Activated CD4-positive, alpha-beta T cell treated with anti-CD3 and anti-CD28 coated beads, Interleukin-10, Interleukin-2, amounts not matched to agents 100 ng/mL and 50 ng/mL, durations not matched to agents 16 hours and 8 hours (primary cell): Measurements from ENCODE around the gene CDH15.

Experiments used
- DNase-seq: peaks from one replicate; pipeline ENCODE4 v3.0.0-alpha.2; 2020

CDH15 gene

GRCh38 chr16:89171216-89172170 is at the start of gene CDH15:
Gene CDH15 (plus strand): TSS chr16:89171748. CDS start chr16:89171832, 84 bp downstream.
- DNase-seq: peak; percentile 98

- DNase-seq: no peak
Observed at GRCh38 chr16:89122322-89122851, 49.2 kb upstream of the CDH15 start.

DNA sequence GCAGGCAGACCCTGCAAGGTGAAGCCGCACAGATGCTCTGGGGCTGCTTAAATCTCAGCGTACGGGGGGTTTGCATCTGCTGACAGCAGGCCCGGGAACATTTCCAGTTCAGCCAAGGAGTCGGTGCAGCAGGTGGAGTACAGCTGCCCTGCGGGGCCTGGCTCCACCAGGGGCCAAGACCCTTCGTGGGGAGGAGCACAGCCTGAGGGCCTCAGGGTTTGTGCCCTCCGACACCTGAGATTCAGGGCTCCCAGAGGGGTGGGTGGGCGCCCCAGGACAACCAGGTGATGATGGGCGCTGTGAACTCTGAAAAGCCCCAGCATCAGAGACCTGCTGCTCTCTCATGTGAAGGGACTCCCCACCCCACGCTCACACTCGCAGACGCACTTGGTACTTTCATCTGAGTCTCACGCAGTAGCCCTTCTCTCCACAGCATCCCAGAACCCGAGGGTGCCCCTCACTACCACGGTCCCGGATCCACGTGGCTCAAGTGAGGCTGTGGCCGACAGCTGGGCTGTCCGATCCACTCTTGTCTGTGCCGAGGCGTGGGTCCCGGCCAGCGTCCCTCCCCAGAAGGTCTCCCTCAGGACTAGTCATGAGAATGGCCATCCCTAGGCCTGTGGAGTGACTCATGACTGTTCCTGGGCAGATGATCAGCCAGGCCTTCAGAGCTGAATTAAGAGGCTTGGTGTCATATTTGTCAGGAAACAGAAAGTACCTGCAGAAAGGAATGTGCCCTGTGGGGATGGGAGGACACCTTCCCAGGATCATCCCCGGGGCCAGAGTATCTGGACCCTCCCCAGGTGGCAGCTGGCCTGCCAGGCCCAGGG is 48.3 kb upstream of the CDH15 start:
- DNase-seq: no peak

GRCh38 chr16:89123831-89124100 is 47.8 kb upstream of the CDH15 start:
- DNase-seq: no peak

GRCh38 chr16:89129378-89129777 is 42.2 kb upstream of the CDH15 start:
- DNase-seq: no peak

GRCh38 chr16:89130448-89130847 is 41.1 kb upstream of the CDH15 start:
- DNase-seq: no peak

GRCh38 chr16:89131783-89132182 is 39.8 kb upstream of the CDH15 start:
- DNase-seq: no peak

DNA sequence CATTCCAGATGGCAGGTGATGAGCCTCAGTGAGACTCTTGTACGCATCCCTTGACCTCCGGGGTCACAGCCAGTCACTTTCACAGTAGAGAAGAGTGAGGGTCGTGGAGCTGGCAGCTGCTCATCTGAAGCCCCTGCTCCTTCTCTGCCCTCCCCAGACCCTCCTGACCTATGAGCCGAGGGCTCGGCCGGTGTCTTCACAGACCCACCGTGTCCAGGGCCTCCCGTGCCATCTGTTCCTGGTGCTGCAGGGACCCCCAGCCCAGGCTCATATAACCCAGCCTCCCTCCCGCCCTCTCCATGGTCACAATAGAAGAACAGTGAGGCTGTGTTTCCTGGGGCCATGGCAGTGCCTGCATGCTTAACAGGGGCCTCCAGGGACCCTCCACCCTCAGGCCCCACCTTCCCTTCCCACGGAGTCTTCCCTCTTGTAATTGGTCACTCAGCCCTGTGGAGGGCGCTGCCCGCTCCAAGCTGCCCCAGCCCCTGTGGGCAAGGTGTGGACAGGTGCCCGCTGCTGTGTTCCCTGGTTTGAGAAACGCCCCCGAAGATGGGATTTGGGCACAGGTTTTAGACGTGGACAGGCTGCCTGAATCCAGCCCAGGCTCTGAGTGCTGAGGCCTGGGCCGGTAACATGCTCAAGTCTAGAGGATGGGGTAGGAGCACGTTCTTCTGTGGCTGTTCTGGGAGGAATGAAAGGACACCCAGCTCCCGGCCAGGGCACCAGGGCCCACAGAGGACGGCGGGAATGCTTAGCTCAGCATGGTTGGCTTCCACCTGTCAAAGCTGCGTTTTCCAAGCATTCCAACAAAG is 39.1 kb upstream of the CDH15 start:
- DNase-seq: no peak

DNA sequence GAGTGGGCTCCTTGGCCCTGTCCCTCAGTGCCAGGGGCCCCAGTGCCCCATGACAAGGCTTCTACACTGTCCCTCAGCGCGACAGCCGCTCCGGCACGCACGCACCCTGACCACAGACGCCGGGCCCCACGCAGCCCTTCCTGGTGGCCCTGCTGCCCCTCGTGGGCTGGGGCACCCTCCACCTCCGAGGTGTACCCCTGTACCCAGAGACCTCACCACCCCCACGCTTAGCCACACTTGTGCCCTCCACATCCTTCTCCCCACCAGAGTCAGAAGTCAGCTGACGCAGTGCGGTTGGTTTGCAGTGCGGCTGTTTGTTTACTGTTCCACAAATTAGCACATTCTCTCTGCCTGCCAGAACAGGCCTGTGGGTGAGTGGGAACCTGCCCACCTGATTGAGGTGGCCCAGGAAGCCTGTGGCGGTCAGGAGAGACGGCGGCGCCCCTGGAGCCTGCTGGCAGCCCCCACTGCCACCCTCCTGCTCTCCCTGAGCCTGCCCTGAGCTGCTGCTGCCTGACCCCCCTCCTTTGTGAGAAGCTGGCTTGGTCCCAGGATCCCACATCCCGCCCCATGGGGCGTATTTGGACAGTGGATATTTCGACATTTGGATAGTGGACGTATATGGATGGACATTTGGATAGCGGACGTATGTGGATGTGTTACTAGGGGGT is 38.0 kb upstream of the CDH15 start:
- no peak for DNase-seq

- no peak for DNase-seq
Observed at GRCh38 chr16:89134269-89134668, 37.3 kb upstream of the CDH15 start.

GRCh38 chr16:89135166-89135565 is 36.4 kb upstream of the CDH15 start:
- DNase-seq: no peak

DNA sequence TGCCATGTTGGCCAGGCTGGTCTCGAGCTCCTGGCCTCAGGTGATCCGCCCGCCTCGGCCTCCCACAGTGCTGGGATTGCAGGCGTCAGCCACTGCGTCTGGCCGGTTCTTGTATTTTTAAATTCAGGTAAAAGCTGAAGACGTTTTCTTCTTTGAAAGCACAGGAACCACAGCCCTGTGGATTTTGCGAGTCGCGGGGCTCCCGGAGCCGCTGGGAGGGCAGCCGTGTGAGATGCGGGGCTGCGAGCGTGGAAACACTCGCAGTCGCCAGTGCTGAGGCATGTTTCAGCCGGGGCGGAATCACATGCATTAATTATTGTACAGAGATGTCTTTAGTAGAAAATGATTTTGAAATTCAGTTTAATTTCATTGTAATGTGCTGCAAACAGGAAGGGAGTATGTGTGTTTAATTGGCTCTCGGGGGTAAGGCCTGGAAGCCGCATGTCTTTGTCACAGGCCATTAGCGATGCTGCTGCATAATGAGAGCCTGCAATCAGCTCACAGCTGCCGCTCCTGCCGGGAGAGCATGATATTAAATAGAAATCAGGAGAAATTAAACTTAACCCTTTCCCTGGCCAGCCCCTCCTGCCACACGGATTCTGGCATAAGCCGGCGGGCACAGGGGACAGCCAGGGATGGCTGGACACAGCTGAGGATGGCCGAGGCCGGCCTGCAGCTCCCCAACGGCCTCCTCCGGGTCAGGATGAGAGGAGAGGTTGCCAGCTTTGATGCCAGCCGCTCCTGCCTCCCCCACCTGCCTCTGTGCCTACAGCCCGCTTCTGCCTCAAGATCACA is 35.4 kb upstream of the CDH15 start:
- DNase-seq: no peak

GRCh38 chr16:89136931-89137330 is 34.6 kb upstream of the CDH15 start:
- DNase-seq: no peak

- DNase-seq: no peak
Observed at GRCh38 chr16:89137666-89138512, 33.7 kb upstream of the CDH15 start.

DNA sequence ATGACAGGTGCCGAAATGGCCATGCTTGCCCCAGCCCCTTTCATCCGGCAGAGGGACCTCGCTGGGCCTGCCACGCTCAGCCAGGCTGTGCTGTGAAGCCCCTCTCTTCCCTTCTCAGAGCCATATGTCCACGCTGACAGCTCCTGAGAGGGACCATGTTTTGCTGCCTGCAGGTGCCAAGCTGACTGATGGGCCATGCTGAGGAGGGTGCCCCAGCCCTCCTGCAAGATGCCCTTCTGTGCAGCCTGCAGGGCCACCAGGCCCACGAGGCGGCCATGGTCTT is 33.1 kb upstream of the CDH15 start:
- DNase-seq: no peak

GRCh38 chr16:89138843-89139520 is 32.6 kb upstream of the CDH15 start:
- DNase-seq: no peak

DNA sequence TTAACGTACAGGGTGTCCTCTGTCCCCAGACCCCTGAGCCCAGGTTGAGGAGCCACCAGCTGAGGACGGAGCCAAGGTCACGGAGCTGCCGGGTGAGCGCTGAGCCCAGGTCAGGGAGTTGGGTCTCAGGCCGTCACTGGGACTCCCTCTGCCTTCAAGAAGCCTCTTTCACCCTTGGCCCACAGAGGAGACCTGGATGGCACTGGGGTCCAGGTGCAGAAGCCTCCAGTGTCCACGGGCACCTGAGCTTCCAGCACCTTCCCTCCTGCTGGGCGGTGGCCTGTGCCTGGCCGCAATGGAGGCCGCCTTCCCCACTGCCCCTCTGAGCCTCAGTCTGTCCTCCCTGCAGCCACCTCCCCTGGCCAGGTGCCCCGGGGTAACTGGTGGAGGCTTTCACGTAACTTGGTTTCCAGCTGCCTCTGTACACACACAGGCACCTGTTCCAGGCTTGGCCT is 31.6 kb upstream of the CDH15 start:
- DNase-seq: no peak

- no peak for DNase-seq
Observed at GRCh38 chr16:89140401-89140800, 31.1 kb upstream of the CDH15 start.

DNA sequence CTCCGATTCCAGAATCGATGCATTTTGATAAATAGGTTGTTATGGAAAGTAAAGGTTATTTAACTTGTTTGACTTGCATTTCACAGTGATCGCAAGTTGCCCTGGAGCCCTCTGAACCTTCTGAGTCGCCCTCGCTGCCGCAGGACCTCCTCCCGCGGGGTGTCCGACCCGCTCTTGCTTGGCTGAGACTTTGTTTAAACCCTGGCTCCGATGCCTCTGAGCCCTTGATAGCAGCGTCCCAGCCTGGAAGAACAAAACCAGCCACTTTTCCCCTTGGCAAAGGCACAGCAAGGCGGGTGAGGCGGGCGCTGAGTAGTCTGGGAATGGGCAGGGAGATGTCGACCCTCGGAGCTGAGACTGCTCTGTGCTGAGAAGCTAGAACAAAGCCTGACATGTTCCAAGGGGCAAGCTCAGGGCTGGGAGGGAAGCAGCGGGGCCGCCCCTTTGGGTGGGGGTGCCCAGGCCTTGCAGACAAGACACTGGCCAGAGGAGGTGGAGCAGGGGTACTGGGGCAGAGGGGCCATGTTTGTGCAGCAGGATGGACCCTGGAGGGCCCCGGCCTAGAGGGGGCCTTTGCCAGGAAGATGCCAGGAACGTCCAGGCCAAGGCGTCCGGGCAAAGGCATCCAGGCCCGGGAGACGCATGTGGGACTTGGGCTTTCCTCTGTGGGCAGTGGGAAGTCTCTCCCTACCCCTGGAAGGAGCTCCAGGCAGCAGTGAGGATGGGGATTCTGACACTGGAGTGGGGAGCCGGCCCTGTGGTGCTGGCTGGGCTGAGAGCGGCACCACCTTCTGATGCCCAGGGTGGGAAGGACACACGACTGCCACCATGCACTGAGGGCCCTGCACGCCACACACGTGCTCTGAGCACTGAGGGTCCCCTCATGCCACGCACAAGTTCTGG is 30.3 kb upstream of the CDH15 start:
- DNase-seq: no peak
